Stomach smooth muscle (tissue), 2 donors: Measurements from ENCODE around the gene ANHX.

Experiments
- H3K27ac ChIP-seq: one replicate; pipeline ENCODE4 v1.7.0; 2013; ENCODE audit warnings: mild to moderate bottlenecking, low read length, inconsistent platforms
- H3K27me3 ChIP-seq, 2 donors: one replicate each; pipeline ENCODE4 v1.7.0; 2013; ENCODE audit warnings: low read length in 2 of 2; ENCODE audit not compliant: insufficient read depth in 2 of 2, control insufficient read depth in 1 of 2
- H3K36me3 ChIP-seq, 2 donors: one replicate each; pipeline ENCODE4 v1.7.0; 2013; ENCODE audit warnings: low read length in 2 of 2; ENCODE audit not compliant: control insufficient read depth in 2 of 2, insufficient read depth in 2 of 2
- H3K4me1 ChIP-seq: one replicate; pipeline ENCODE4 v1.7.0; 2013; ENCODE audit warnings: low read length; ENCODE audit not compliant: control insufficient read depth, insufficient read depth
- H3K4me3 ChIP-seq, 2 donors: one replicate each; pipeline ENCODE4 v1.7.0; 2013; ENCODE audit warnings: low read length in 2 of 2
- H3K9ac ChIP-seq, 2 donors: one replicate each; pipeline ENCODE4 v1.7.0; 2013; ENCODE audit warnings: low read length in 2 of 2, mild to moderate bottlenecking in 1 of 2
- H3K9me3 ChIP-seq, 2 donors: one replicate each; pipeline ENCODE4 v1.7.0; 2013; ENCODE audit warnings: low read length in 2 of 2; ENCODE audit not compliant: control insufficient read depth in 2 of 2
- donor health status: healthy.
- donor health status: Pancreatic carcinoma.

The ANHX gene

GRCh38 chr12:133231001-133231400 is 4.7 kb downstream of the ANHX start:
- no peaks in the 10 kb centered on the region for H3K4me1 ChIP-seq
- H3K27me3 ChIP-seq = peaks cover 0 to 2% of the 10 kb centered on the region in 2 donors
- H3K36me3 ChIP-seq = no peaks in the 10 kb centered on the region
- H3K9me3 ChIP-seq = peaks cover 3 to 5% of the 10 kb centered on the region in 2 donors
- no peak overlapping the region for H3K9ac ChIP-seq
- H3K4me3 ChIP-seq = no peak overlapping the region
- H3K27ac ChIP-seq = no peak overlapping the region

- Histone ChIP-seq H3K36me3 (no peaks in the 10 kb centered on the region), H3K4me3 (no peak overlapping the region), H3K27me3 (peaks cover 0 to 2% of the 10 kb centered on the region in 2 donors), H3K9me3 (peaks cover 3 to 6% of the 10 kb centered on the region in 2 donors), H3K9ac (no peak overlapping the region), H3K4me1 (no peaks in the 10 kb centered on the region), H3K27ac (no peak overlapping the region)
Measured at GRCh38 chr12:133227281-133227852, 8.3 kb downstream of the ANHX start.

GRCh38 chr12:133226690-133227089 is 9.0 kb downstream of the ANHX start:
- H3K4me3 ChIP-seq = no peak overlapping the region
- peaks cover 3 to 10% of the 10 kb centered on the region in 2 donors for H3K9me3 ChIP-seq
- no peaks in the 10 kb centered on the region for H3K4me1 ChIP-seq
- H3K9ac ChIP-seq = no peak overlapping the region
- no peak overlapping the region for H3K27ac ChIP-seq
- H3K36me3 ChIP-seq = no peaks in the 10 kb centered on the region
- H3K27me3 ChIP-seq = peaks cover 0 to 2% of the 10 kb centered on the region in 2 donors

GRCh38 chr12:133225527-133225926 is 10.2 kb downstream of the ANHX start:
- no peak overlapping the region for H3K4me3 ChIP-seq
- H3K36me3 ChIP-seq = no peaks in the 10 kb centered on the region
- H3K4me1 ChIP-seq = no peaks in the 10 kb centered on the region
- H3K9me3 ChIP-seq = peaks cover 3 to 16% of the 10 kb centered on the region in 2 donors
- no peaks in the 10 kb centered on the region for H3K27me3 ChIP-seq
- no peak overlapping the region for H3K9ac ChIP-seq
- H3K27ac ChIP-seq = no peak overlapping the region

GRCh38 chr12:133222211-133222610 is 13.5 kb downstream of the ANHX start:
- no peak overlapping the region for H3K27ac ChIP-seq
- H3K27me3 ChIP-seq = no peaks in the 10 kb centered on the region
- H3K9ac ChIP-seq = no peak overlapping the region
- H3K4me3 ChIP-seq = no peak overlapping the region
- no peaks in the 10 kb centered on the region for H3K36me3 ChIP-seq
- peaks cover 0 to 32% of the 10 kb centered on the region in 2 donors for H3K9me3 ChIP-seq
- H3K4me1 ChIP-seq = no peaks in the 10 kb centered on the region

GRCh38 chr12:133221241-133221640 is 14.4 kb downstream of the ANHX start:
- Histone ChIP-seq H3K27me3 (no peaks in the 10 kb centered on the region), H3K9me3 (peaks cover 0 to 41% of the 10 kb centered on the region in 2 donors), H3K4me1 (no peaks in the 10 kb centered on the region), H3K4me3 (no peak overlapping the region), H3K9ac (no peak overlapping the region), H3K36me3 (no peaks in the 10 kb centered on the region), H3K27ac (no peak overlapping the region)

GRCh38 chr12:133220521-133220920 is 15.2 kb downstream of the ANHX start:
- H3K4me3 ChIP-seq = no peak overlapping the region
- no peaks in the 10 kb centered on the region for H3K36me3 ChIP-seq
- no peak overlapping the region for H3K9ac ChIP-seq
- no peak overlapping the region for H3K27ac ChIP-seq
- H3K9me3 ChIP-seq = peaks cover 3 to 45% of the 10 kb centered on the region in 2 donors
- H3K27me3 ChIP-seq = no peaks in the 10 kb centered on the region
- H3K4me1 ChIP-seq = no peaks in the 10 kb centered on the region

GRCh38 chr12:133217219-133217618 is 18.5 kb downstream of the ANHX start:
- Histone ChIP-seq H3K9ac (no peak overlapping the region), H3K27ac (no peak overlapping the region), H3K4me3 (no peak overlapping the region), H3K36me3 (no peaks in the 10 kb centered on the region), H3K27me3 (no peaks in the 10 kb centered on the region), H3K9me3 (peaks cover 9 to 64% of the 10 kb centered on the region in 2 donors), H3K4me1 (no peaks in the 10 kb centered on the region)

- no peaks in the 10 kb centered on the region for H3K27me3 ChIP-seq
- no peak overlapping the region for H3K9ac ChIP-seq
- no peak overlapping the region for H3K4me3 ChIP-seq
- no peaks in the 10 kb centered on the region for H3K36me3 ChIP-seq
- no peak overlapping the region for H3K27ac ChIP-seq
- peaks cover 16 to 68% of the 10 kb centered on the region in 2 donors for H3K9me3 ChIP-seq
- no peaks in the 10 kb centered on the region for H3K4me1 ChIP-seq
Measured at GRCh38 chr12:133215724-133216123, 20.0 kb downstream of the ANHX start.

GRCh38 chr12:133206390-133206789 is 29.3 kb downstream of the ANHX start:
- Histone ChIP-seq H3K4me3 (no peak overlapping the region), H3K27ac (no peak overlapping the region), H3K4me1 (no peaks in the 10 kb centered on the region), H3K9me3 (peaks cover 64 to 81% of the 10 kb centered on the region in 2 donors), H3K9ac (no peak overlapping the region), H3K36me3 (peaks cover 23 to 30% of the 10 kb centered on the region in 2 donors), H3K27me3 (no peaks in the 10 kb centered on the region)

GRCh38 chr12:133204264-133204603 is 31.4 kb downstream of the ANHX start:
- no peaks in the 10 kb centered on the region for H3K4me1 ChIP-seq
- H3K9me3 ChIP-seq = peaks cover 67% of the 10 kb centered on the region in 2 donors
- no peak overlapping the region for H3K27ac ChIP-seq
- H3K9ac ChIP-seq = no peak overlapping the region
- H3K27me3 ChIP-seq = no peaks in the 10 kb centered on the region
- H3K36me3 ChIP-seq = peaks cover 30 to 39% of the 10 kb centered on the region in 2 donors
- H3K4me3 ChIP-seq = peak overlapping the region in 1 of 2 donors; percentile 56
